HG02642 (cell line): Measurements from ENCODE around the gene CPXM2.

Experiments used
- ATAC-seq: cut with Tn5 transposase; IDR thresholded peaks from one replicate; pipeline ENCODE4 v1.9.1; 2021; ENCODE audit warnings: mild to moderate bottlenecking; ENCODE audit not compliant: unreplicated experiment, poor library complexity

Gene CPXM2

DNA sequence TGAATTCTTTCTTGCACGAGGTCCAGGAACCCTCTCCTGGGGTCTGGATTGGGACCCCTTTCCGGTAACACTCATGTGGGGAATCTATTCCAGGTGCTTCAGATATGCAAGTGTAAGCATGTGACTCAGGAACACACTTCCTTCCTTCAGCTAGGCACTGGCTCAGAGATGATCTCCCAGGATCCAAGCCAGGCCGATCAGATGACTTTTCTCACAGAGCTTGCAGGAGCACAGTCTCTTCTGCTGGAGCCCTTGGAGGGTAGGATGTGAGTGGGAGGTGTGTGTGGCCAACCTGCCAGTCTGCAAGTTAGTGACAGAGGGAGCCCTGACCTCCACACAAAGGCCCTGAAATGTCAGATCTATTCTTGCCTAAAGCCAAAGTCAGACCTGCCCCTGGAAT lies 108.3 kb downstream of the CPXM2 start:
- ATAC-seq = no peak

DNA sequence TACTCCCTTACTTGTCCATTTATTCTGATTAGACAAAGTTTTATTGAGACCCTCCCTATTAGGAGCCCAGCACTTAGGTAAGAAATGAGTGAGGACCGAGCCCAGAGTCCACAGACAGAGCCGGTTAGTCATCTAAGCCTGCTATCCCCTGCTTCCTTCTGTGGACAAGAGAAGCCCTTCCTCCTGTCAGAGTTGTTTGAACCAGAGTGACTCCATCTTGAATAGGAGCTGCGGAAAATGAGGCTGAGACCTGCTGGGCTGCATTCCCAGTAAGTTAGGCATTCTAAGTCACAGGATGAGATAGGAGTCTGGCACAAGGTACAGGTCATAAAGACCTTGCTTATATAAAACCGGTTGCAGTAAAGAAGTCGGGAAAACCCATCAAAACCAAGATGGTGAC lies 109.1 kb downstream of the CPXM2 start:
- no peak for ATAC-seq

DNA sequence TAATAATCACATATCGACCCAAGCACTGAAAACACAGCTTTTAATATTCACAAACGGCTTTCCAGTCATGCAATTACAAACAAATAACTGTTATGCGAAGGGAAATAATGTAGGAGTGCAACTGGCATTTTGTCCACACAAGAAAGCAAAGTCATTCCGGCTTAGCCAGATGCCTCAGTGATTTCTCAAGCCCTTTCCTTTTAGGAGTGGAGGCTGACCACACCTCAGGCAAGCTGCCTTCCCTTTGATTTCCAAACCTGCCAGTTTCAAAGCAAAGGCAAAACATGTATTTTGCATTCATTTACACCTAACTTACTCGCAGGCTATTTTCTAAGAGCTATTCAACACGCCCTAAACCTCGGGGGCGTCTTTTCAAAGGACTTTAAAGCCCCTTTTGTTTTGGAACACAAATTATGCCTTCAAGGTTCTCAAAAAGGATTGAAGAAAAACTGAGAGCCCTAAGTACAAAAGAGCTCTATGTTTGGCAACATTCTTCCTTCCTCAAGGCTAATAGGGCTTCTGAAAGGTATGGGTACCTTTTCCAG lies 109.6 kb downstream of the CPXM2 start:
- ATAC-seq = no peak

DNA sequence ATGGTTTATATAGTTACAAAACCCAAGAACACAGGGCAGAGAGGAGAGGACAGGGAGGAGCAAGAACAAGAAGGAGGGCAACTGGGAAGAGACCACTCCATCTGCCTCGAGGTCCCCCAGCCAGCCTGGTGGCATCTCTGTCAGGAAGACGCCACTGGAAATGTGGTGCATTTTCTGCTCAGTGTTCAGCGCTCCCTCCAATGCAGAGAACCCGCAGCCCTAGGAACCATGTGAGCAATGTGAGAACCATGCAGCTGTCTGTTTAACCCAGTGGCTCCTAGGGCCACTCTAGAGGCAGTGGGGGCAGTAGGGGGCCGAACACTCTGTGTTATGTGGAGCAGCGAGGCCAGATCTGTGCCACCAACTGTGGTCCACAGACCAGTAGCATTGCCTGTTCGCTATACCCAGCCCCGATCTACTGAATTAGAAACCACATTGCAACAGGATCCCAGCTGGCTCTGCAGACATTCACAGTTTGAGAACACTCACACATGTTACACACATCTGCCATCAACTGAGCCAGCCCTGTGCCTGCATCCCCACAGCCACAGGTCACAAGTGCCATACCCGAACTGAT lies 110.2 kb downstream of the CPXM2 start:
- ATAC-seq = no peak

DNA sequence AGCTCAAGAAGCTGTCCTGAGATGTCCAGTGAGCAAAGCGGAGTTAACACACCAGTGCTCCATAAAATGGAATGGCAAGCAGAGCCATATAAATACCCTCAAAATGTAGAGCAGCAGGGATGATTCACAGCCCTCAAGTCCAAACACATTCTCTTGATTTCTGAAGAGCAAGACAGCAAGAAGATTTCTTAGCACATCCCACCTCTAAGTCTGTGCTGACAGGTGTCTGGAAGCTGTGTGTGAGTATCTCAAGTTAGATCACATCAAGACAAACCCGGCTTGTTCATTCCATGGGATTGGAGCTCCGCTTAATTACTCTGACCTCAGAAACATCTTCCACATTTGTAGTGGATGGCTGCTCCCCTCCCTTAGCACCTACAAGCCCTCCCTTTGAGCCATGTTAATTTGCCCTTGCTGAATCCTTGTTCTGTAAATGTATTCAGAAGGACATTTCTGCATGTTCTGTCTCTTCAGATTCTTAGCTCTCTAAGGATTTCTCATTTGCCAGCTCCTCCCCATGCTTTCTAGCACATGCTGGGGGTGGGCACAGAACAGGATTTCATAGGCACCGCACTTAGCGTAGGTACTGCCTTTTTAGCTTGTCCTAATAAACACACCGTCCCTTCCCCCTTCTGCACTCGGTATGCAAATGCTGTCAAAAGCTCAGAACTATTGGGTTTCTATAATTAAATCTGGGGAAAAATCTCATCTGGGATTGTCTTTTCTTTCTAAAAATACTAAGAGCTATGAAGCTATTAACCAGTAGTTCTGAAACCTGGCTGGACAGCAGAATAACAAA lies 112.7 kb downstream of the CPXM2 start:
- ATAC-seq = no peak

DNA sequence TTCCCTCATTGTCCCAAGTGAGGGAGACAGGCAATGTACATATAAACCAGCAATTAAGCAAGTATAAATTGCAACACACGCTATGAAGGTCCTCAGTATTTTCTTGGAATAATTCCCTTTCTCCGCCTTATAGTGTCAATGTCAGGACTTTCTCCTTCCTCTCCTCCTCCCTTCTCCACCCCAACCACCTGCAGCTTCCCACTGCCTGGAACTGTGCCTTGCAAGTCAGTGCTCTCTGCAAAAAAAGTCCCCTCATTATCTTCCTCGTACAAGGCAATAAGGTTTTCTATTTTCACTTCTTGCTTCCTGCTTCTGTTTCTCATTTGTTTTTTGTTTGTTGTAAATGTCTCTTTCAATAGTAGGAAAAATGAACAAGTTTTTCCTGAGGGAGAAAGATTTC lies 113.7 kb downstream of the CPXM2 start:
- ATAC-seq = no peak

DNA sequence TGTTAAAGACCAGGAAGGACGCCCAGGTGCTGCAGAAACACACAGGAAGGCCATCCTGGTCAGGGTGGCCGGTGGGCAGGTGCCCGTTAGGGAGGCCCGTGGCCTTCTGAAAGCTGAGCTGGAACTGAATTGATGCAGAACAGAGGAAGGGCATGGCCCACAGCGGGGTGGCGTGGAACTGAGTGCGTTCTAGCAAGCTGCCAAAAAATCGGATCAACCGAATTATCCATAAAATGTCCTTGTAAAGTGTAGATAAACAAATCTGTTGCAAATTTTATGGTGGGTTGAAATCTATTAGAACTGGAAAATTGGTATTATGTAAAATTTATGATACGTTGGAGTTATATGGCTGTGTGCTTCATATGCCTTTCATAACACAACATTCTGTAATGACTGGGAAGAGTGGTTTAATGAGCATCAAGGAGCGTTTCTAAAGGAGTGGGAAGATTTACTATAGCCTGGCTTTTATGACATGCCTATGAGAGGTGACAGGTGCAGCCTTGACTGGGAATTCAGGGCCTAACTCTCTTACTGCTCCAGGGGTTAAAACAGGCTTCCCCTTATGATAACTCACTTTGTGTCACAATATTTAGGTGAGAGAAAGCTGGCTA lies 117.4 kb downstream of the CPXM2 start:
- no peak for ATAC-seq

DNA sequence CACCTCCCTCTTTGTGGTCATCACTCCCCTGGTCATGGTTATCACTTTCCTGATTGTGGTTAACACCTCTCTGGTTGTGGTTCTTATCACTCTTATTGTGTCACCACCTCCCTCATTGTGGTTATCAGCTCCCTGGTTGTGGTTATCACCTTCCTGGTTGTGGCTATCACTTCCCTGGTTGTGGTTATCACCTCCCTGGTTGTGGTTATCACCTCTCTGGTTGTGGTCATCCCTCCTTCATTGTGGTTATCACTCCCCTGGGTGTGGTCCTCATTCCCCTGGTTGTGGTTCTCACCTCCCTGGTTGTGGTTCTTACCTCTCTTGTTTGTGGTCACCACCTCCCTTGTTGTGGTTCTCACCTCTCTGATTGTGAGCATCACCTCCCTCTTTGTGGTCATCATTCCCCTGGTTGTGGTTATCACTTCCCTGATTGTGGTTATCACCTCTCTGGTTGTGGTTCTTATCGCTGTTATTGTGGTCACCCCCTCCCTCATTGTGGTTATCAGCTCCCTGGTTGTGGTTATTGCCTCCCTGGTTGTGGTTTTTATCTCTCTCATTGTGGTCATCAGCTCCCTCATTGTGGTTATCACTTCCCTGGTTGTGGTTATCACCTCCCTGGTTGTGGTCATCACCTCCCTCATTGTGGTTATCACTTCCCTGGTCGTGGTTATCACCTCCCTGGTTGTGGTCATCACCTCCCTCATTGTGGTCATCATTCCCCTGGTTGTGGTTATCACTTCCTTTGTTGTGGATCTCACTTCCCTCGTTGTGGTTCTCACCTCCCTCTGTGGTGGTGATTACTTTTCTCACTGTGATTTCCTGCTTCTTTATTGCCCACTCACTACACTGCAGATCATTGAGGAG lies 118.7 kb downstream of the CPXM2 start:
- no peak for ATAC-seq

DNA sequence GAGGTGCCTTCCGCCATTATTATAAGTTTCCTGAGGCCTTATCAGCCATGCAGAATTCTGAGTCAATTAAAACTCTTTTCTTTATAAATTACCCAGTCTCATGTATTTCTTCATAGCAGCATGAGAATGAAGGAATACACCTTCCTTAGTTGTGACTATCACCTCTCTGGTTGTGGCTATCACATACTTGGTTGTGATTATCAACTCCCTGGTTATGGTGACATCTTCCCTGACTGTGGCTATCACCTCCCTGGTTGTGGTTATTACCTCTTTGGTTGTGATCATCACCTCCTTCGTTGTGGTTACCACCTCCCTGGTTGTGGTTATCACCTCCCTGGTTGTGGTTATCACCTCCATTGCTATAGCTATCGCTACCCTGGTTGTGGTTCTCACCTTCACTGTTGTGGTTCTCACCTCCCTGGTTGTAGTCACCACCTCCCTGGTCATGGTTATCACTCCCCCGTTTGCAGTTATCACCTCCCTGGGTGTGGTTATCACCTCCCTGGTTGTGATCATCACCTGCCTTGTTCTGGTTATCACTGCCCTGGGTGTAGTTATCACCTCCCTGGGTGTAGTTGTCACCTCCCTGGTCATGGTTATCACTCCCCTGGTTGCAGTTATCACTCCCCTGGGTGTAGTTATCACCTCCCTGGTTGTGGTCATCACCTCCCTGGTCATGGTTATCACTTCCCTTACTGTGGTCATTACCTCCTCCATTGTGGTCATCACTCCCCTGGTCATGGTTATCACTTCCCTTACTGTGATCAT lies 119.5 kb downstream of the CPXM2 start:
- ATAC-seq = no peak

DNA sequence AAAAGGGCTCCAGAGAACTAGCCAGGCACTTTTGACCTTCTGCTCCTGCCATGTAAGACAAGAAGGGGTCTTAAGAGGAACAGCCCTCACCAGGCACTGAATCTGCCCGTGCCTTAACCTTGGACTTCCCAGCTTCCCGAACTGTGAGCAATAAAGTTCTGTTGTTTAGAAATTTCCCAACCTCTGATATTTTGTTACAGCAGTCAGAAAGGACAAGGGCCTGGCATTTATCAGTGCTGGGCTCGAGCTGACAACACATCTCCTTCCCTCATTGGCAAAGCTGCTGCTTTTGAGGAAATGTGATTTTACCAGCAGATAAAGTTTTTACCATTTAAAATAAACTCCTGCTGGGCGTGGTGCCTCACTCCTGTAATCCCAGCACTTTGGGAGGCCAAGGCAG lies 122.0 kb downstream of the CPXM2 start:
- no peak for ATAC-seq

DNA sequence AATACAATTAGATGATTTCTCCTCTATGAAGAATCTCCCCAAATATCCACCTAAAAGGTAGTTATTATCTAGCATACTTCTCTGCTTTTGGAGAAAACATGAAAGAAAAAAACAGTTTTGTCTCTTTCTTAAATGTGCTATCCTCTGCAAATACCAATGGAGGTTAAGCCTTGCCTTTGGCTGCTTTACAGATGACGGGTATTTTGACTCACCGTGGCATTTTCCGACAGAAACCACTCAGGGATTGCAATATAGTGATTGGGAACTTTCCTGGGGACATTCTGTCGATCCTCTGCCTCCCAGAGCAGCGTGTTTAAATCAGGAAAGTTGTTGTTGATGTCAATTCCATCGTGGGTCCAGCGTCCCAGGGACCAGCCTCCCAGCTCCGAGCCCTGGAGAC lies 124.8 kb downstream of the CPXM2 start:
- no peak for ATAC-seq

DNA sequence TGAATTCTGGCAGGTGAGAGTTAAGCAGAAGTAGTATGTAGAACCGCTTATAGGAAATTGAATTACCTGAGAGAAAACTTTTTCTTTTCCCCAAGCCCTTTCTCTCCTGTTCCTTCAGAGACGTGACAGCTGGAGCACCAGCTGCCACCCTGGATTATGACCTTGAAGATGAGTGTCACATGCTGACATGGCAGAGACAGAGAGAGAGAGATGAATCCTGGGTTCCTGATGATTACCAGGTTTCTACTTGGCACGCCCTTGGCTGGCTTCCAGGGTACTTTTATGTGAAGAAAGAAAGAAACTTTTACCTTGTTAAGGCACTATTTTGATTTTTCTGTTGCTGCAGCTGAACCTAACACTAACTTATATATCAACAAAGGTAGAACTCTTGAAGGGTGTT lies 125.6 kb downstream of the CPXM2 start:
- ATAC-seq = no peak

DNA sequence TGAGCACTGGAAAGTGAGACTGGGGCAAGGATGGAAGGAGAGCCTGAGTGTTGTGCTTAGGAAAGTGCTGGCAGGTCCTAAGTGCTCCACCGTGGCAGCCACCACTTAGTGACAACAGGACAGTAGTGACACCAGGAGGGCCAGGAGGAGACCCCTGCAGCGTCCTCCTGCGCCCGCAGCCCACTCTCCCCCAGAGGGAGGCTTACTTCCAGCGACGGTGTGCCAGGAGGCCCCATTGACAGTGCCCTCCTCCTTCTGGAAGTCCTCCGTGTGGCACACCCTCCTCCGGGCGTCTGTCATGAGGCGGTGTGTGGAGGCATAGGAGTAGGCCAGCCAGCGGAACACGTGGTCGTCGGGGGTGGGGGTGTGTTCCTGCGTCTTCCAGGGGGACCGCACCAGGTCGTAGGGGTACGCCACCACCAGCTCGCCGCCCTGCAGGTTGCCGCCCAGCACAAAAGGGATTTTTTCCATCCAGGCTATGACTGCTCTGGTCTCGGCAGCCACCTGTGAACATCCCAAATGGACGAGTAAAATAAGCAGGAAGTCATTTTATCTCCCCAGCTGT lies 129.9 kb downstream of the CPXM2 start:
- no peak for ATAC-seq

DNA sequence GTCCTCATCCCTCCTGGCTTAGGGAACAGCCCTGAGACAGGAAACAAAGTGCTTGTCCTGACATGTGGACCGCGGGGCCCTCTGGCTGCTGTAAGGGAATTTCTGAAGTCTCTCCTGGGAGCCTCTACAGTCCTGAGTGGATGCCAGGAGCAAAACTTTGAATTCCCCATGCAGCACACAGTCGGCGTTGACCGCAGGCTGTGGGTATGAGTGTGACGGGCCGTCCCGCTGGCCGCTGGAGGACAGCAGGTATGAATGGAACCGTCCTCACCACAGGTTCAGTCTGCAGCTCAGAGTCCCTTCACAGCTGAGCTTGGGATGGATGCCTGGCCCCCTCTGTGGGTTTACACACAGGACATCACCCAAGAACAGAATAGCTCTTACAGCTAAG lies 130.6 kb downstream of the CPXM2 start:
- no peak for ATAC-seq

DNA sequence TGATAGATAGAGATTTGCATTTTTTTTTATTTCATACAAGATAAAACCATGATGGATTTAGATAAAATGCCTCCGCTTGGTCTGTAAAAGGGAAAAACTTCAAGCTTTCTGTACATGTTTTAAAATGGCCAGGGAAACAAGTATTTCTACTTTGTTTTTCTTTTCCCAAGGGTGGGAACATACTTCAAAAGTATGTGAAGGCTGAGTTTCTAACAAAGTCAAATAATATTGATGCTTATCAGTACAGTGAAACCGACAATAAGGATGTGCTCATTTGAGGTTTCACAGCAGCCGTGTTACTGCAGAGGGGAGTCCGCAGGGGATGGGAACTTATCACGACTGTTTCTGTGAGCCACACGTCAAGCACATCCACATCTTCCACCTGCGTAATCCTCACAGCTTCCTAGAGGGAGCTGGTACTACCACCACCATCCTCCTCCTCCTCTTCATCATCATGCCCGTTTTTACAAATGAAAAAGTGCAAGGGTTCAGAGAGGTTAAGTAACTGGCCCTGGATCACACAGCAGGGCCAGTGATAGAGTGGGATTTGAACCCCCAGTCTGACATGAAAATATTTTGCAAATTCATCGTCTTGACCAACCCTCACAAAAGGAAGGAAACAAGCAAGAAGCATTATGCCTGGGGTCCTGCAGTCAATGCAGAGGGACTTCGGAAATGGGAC lies 131.1 kb downstream of the CPXM2 start:
- ATAC-seq = no peak

DNA sequence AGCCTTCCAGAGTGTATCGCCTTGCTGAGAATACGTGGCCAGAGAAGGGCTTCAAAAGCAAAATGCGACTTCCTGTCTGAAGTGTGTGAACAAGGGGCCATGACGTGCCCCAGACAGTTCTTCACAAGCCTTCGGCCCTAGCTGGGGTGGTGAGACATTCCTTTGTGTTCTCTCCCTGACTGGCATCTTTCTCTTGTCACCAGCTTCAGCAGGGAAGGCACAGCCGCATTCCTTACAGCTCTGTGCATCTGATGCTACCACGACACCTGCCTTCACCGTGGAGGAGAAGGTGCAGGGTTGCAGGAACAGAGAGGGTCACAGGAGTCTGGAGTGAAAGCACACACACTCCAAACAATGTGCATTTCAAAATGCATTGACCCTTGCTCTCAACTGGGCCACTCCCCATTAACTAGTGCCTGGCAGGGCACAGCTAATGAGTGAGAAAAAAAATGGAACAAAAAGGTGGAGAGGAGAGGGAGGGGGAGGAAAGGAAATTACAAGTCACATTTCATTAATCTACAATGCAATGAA lies 132.0 kb downstream of the CPXM2 start:
- ATAC-seq = no peak

DNA sequence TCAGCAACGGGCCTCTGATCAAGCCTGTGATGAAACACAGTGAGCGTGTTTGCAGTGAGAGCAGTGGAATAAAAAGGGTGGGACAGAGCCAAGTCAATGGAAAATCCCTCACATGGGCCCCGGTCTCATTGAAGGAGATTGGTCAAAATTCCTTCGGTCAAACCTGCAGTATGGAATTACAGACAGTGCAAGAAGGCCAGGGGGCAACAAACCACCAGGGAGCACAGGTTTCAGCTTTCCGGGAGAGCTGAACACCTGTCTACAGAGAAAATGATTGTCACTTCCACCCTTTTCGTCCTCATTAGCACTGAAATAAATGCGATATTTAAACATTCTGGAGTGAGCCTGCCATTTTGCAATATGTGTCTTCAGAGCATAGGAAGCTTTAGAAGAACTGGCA lies 132.6 kb downstream of the CPXM2 start:
- no peak for ATAC-seq

DNA sequence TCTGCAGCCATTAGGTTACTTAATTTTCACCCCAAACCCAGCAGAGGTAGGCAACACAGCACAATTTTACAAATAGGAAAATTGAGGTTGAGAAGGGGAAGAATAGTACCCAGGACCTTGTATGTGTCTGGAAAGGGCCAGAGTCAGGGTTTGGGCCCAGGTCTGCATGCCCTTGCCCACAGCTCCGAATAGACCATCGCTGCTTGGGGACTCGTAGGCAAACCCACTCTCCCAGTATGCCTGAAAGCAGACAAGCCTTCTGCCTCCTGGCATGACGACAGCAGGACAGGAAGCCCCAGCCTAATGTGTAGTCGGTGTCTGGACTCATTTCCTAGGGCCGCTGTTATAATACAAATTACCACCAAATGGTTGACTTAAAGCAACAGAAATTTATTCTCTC lies 133.8 kb downstream of the CPXM2 start:
- no peak for ATAC-seq

DNA sequence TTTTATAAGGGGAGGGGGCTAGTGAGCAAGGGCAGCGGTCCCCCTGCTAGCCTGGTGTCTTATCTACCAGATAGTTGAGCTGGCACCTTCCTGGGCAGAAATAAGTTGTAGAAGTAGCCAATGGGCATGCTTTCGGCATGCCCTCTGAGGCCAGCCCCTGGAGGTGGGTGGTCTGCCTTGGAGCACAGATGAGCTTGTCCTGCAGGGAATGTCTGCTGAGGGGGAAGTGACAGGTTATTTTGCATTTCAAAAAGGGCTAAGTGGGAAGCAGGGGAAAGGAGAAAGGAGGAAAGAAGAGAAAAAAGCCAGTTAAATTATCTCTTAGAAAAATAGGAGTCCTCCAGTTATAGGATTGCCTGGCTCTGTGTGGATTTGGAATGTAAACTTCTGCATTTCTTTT lies 136.5 kb downstream of the CPXM2 start:
- no peak for ATAC-seq
